HepG2 (cell line): Measurements from ENCODE around the gene PPM1H. TPM values are rescaled to one million over a fixed set of nuclear protein-coding genes. Genes with fewer than 3 reads are reported as not detected.

Experiments used
- ATAC-seq: fragments of 200-7000 bp; cut with Tn5 transposase; 3 replicates; pipeline ENCODE4 v1.9.1; 2020; ENCODE audit warnings: mild to moderate bottlenecking, moderate library complexity
- BruUV-seq: library from RNA; stranded (reverse); fragments of 400-500 nt; replicated peaks from 2 replicates; lab custom pipeline; 2021; lab: Mats Ljungman, UMichigan
- CTCF ChIA-PET: fragments of 300-600 bp; formaldehyde crosslinking; extraction: SDS; loops from one replicate; lab custom pipeline; 2021; ENCODE audit warnings: low total read pairs, inconsistent platforms, low intra/inter-chr PET ratio; lab: Yijun Ruan, JAX
- POLR2A ChIA-PET: fragments of 350-600 bp; sonication (Branson Sonifier 250); formaldehyde crosslinking; loops from one replicate; lab custom pipeline; 2020; ENCODE audit warnings: antibody characterized with exemption, inconsistent platforms; lab: Yijun Ruan, JAX
- DNase-seq: peaks from one replicate; pipeline ENCODE4 v3.0.0-alpha.2; 2015; ENCODE audit warnings: low spot score
- FAIRE-seq: peaks from 3 replicates; lab custom pipeline; 2011; peaks lifted over from hg19 to GRCh38; lab: Jason Lieb, UNC
- H2AFZ ChIP-seq: one replicate; pipeline ENCODE4 v1.6.1; 2011; ENCODE audit warnings: low read length, inconsistent platforms
- H3K27ac ChIP-seq: fragments of 300-600 bp; 3 replicates; pipeline ENCODE4 v1.8.0; 2011; ENCODE audit warnings: mixed run types, mild to moderate bottlenecking, mixed read lengths, low read length, inconsistent platforms; ENCODE audit not compliant: insufficient read depth; ENCODE audit errors: extremely low read length
- H3K27me3 ChIP-seq, 2 experiments: fragments of 200-600 bp in 1 of 2; 2 replicates in 1 of 2; 3 replicates in 1 of 2; pipeline versions ENCODE4 v1.6.0 to v1.8.0; 2011; ENCODE audit warnings: low read length in 2 of 2, mild to moderate bottlenecking in 2 of 2, moderate library complexity in 2 of 2, inconsistent platforms in 1 of 2; ENCODE audit not compliant: insufficient read depth in 2 of 2, control insufficient read depth in 1 of 2
- H3K36me3 ChIP-seq, 2 experiments: fragments of 200-600 bp in 1 of 2; replicated peaks in 1 of 2; 2 replicates in 1 of 2; 3 replicates in 1 of 2; pipeline versions ENCODE4 v1.5.1 to v1.8.0; 2011; ENCODE audit warnings: low read length in 2 of 2, inconsistent platforms in 1 of 2; ENCODE audit not compliant: insufficient read depth in 2 of 2, control insufficient read depth in 1 of 2
- H3K4me1 ChIP-seq: 2 replicates; pipeline ENCODE4 v1.5.1; 2012; ENCODE audit warnings: low read length, inconsistent platforms; ENCODE audit not compliant: insufficient read depth
- H3K4me2 ChIP-seq: 2 replicates; pipeline ENCODE4 v1.6.0; 2011; ENCODE audit warnings: low read depth, low read length, inconsistent platforms
- H3K4me3 ChIP-seq, 3 experiments: fragments of 200-600 bp in 1 of 3; sonication (generic), shearing (Covaris generic) in 1 of 3; replicated peaks in 1 of 3; 2 replicates each; pipeline ENCODE4 v1.5.1; 2011 to 2016; ENCODE audit warnings: low read length in 3 of 3, inconsistent platforms in 2 of 3, low read depth in 2 of 3, mild to moderate bottlenecking in 2 of 3, control low read depth in 1 of 3, mixed read lengths in 1 of 3; ENCODE audit not compliant: insufficient read depth in 1 of 3
- H3K79me2 ChIP-seq: one replicate; pipeline ENCODE4 v1.6.1; 2011; ENCODE audit warnings: low read length, inconsistent platforms; ENCODE audit not compliant: insufficient read depth
- H3K9ac ChIP-seq: 2 replicates; pipeline ENCODE4 v1.6.0; 2011; ENCODE audit warnings: mild to moderate bottlenecking, low read depth, low read length, inconsistent platforms; ENCODE audit not compliant: insufficient read depth
- H3K9me3 ChIP-seq: 2 replicates; pipeline ENCODE4 v1.5.1; 2012; ENCODE audit warnings: mild to moderate bottlenecking, low read length
- H4K20me1 ChIP-seq: 2 replicates; pipeline ENCODE4 v1.6.0; 2011; ENCODE audit warnings: inconsistent platforms, mild to moderate bottlenecking, low read length, moderate library complexity; ENCODE audit not compliant: insufficient read depth
- FOXC1 ChIP-seq: sonication (generic); formaldehyde crosslinking; IDR thresholded peaks from 2 replicates; pipeline ENCODE4 v1.8.0; 2022; ENCODE audit warnings: mild to moderate bottlenecking, missing genetic modification reagents, borderline replicate concordance
- HNF4A ChIP-seq: sonication (generic); formaldehyde crosslinking; IDR thresholded peaks from 2 replicates; pipeline ENCODE4 v1.4.0; 2020; ENCODE audit warnings: missing genetic modification reagents
- JUN ChIP-seq: sonication (generic); formaldehyde crosslinking; IDR thresholded peaks from 2 replicates; pipeline ENCODE4 v1.4.0; 2020; ENCODE audit warnings: mild to moderate bottlenecking, missing genetic modification reagents
- PPARG ChIP-seq: conservative IDR thresholded peaks from 2 replicates; pipeline ENCODE4 v1.6.1; 2016; ENCODE audit warnings: missing biosample characterization, missing genetic modification reagents
- STAT5B ChIP-seq: sonication (generic); formaldehyde crosslinking; IDR thresholded peaks from 2 replicates; pipeline ENCODE4 v1.4.0; 2020; ENCODE audit warnings: missing genetic modification reagents
- ZFAT ChIP-seq: sonication (generic); formaldehyde crosslinking; conservative IDR thresholded peaks from 2 replicates; pipeline ENCODE4 v1.8.1; 2023; ENCODE audit warnings: missing genetic modification reagents, inconsistent platforms
- ZGPAT ChIP-seq: IDR thresholded peaks from 2 replicates; pipeline ENCODE4 v1.6.1; 2016; ENCODE audit warnings: mild to moderate bottlenecking
- ZMYM4 ChIP-seq: sonication (generic); formaldehyde crosslinking; IDR thresholded peaks from 2 replicates; pipeline ENCODE4 v1.8.1; 2023; ENCODE audit warnings: mild to moderate bottlenecking, missing genetic modification reagents
- ZNF33B ChIP-seq: sonication (generic); formaldehyde crosslinking; IDR thresholded peaks from 2 replicates; pipeline ENCODE4 v1.5.1; 2020; ENCODE audit warnings: mild to moderate bottlenecking, missing genetic modification reagents
- ZNF343 ChIP-seq: sonication (generic); formaldehyde crosslinking; IDR thresholded peaks from 2 replicates; pipeline ENCODE4 v1.4.0; 2020; ENCODE audit warnings: mild to moderate bottlenecking, missing genetic modification reagents
- ZSCAN30 ChIP-seq: sonication (generic); formaldehyde crosslinking; IDR thresholded peaks from 2 replicates; pipeline ENCODE4 v1.5.0; 2020; ENCODE audit warnings: mild to moderate bottlenecking, missing genetic modification reagents
- WGBS: methylation state at CpG from one replicate; pipeline ENCODE4 v1.1.6; 2017; ENCODE audit warnings: low lambda C conversion rate; 5-methylcytosine and 5-hydroxymethylcytosine counted together
- in situ Hi-C: cut with HindIII; loops from 2 replicates; pipeline ENCODE4 v1.10.0; 2017; ENCODE audit warnings: low pct_unique_long_range_greater_than_20kb; ENCODE audit not compliant: extremely low pct_ligation_motif_present
- intact Hi-C: fragments of 100-400 bp; cut with micrococcal nuclease; formaldehyde crosslinking; loops from one replicate; pipeline ENCODE4 v1.10.0; 2022; ENCODE audit not compliant: unreplicated experiment
- polyA plus RNA-seq, 8 experiments: library from polyadenylated mRNA; depleted of rRNA in 3 of 8; stranded (reverse) in 7 of 8; unstranded in 1 of 8; fragments of >200 nt; fragmentation: Illumina TruSeq in 4 of 8; extraction: Trizol in 4 of 8; gene quantifications; 2 replicates each; pipeline versions ENCODE4 v1.2.1 to v1.2.3, GENCODE V29; 2011 to 2016; ENCODE audit warnings: low read depth in 4 of 8, missing spikeins in 1 of 8, mixed read lengths in 1 of 8; ENCODE audit not compliant: insufficient read depth in 1 of 8
- total RNA-seq, 5 experiments: library from RNA; depleted of rRNA; stranded (reverse); fragments of >200 nt; fragmentation: Illumina TruSeq; extraction: Trizol; gene quantifications; 2 replicates each; pipeline ENCODE4 v1.2.3, GENCODE V29; 2016; ENCODE audit warnings: low read depth in 1 of 5
- TF ChIP-seq, protein P1 (sequence below): sonication (generic); formaldehyde crosslinking; IDR thresholded peaks from 2 replicates; pipeline ENCODE4 v1.9.0; 2022; ENCODE audit warnings: missing genetic modification reagents, mild to moderate bottlenecking, borderline replicate concordance
- TF ChIP-seq, protein P2 (sequence below): sonication (generic); formaldehyde crosslinking; conservative IDR thresholded peaks from 2 replicates; pipeline ENCODE4 v1.8.0; 2022; ENCODE audit warnings: missing genetic modification reagents
- TF ChIP-seq, protein P3 (sequence below): fragments of 450-650 bp; IDR thresholded peaks from 2 replicates; pipeline ENCODE4 v1.6.1; 2017

The PPM1H gene
- total and polyA plus RNA-seq, 2 of the 13 experiments (the other 11 are each of a cell fraction or from before 2014, with no cell fraction given): 29.1 to 38.1 TPM

GRCh38 chr12:62933602-62934238 lies 1.2 kb downstream of the PPM1H start (continued):
- 0 out of 2 replicates have a peak, but pooled peaks have one; percentile 2 for TF ChIP-seq ZGPAT (CRISPR knock-in tag)

GRCh38 chr12:62933220-62933601 lies 1.7 kb downstream of the PPM1H start:
- in situ Hi-C loops: no loop called here
- TF ChIP-seq ZFAT (CRISPR knock-in tag) (no peak), FOXC1 (CRISPR knock-in tag) (0 out of 2 replicates have a peak, but pooled peaks have one; percentile 59), PPARG (no peak), ZNF343 (CRISPR knock-in tag) (no peak), HNF4A (CRISPR knock-in tag) (no peak), ZMYM4 (CRISPR knock-in tag) (peak; percentile 37; the same call in 1 of the 2 replicates), ZSCAN30 (CRISPR knock-in tag) (no peak), JUN (CRISPR knock-in tag) (no peak), STAT5B (no peak), ZNF33B (CRISPR knock-in tag) (no peak)
- TF ChIP-seq, protein P1, sequence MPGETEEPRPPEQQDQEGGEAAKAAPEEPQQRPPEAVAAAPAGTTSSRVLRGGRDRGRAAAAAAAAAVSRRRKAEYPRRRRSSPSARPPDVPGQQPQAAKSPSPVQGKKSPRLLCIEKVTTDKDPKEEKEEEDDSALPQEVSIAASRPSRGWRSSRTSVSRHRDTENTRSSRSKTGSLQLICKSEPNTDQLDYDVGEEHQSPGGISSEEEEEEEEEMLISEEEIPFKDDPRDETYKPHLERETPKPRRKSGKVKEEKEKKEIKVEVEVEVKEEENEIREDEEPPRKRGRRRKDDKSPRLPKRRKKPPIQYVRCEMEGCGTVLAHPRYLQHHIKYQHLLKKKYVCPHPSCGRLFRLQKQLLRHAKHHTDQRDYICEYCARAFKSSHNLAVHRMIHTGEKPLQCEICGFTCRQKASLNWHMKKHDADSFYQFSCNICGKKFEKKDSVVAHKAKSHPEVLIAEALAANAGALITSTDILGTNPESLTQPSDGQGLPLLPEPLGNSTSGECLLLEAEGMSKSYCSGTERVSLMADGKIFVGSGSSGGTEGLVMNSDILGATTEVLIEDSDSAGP (CRISPR knock-in tag): peak; percentile 93
- TF ChIP-seq, protein P2, sequence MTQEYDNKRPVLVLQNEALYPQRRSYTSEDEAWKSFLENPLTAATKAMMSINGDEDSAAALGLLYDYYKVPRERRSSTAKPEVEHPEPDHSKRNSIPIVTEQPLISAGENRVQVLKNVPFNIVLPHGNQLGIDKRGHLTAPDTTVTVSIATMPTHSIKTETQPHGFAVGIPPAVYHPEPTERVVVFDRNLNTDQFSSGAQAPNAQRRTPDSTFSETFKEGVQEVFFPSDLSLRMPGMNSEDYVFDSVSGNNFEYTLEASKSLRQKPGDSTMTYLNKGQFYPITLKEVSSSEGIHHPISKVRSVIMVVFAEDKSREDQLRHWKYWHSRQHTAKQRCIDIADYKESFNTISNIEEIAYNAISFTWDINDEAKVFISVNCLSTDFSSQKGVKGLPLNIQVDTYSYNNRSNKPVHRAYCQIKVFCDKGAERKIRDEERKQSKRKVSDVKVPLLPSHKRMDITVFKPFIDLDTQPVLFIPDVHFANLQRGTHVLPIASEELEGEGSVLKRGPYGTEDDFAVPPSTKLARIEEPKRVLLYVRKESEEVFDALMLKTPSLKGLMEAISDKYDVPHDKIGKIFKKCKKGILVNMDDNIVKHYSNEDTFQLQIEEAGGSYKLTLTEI (CRISPR knock-in tag): no peak
- TF ChIP-seq, protein P3, sequence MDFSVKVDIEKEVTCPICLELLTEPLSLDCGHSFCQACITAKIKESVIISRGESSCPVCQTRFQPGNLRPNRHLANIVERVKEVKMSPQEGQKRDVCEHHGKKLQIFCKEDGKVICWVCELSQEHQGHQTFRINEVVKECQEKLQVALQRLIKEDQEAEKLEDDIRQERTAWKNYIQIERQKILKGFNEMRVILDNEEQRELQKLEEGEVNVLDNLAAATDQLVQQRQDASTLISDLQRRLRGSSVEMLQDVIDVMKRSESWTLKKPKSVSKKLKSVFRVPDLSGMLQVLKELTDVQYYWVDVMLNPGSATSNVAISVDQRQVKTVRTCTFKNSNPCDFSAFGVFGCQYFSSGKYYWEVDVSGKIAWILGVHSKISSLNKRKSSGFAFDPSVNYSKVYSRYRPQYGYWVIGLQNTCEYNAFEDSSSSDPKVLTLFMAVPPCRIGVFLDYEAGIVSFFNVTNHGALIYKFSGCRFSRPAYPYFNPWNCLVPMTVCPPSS: no peak

More at GRCh38 chr12:62933220-62933601, 1.7 kb downstream of the PPM1H start:
- peaks cover 14% of the 10 kb centered on the region for H4K20me1 ChIP-seq
- POLR2A ChIA-PET: interaction anchor here (0.7 to 3.1 kb wide), 7 partner anchors 22 to 674 kb away, joined by 3 to 27 read pairs (median 4); partner anchors contain the start of gene MON2
- CTCF ChIA-PET: no interaction called here
- H3K27me3 ChIP-seq: no peaks in the 10 kb centered on the region; a peak in 1 of 5 replicates
- no peaks in the 10 kb centered on the region for H3K9me3 ChIP-seq
- peak overlapping the region; percentile 74 for H3K27ac ChIP-seq
- H3K9ac ChIP-seq: peak overlapping the region; percentile 87
- intact Hi-C loops: loop anchor here (5.0 kb wide), 1 partner anchor 91 kb away; no protein-coding TSS in a partner anchor
- BruUV-seq: TSS peak; percentile 42
- no peak overlapping the region for H2AFZ ChIP-seq
- ATAC-seq (peak; percentile 56), DNase-seq (peak; percentile 52), FAIRE-seq (peak; percentile 51)
- peaks cover 66% of the 10 kb centered on the region for H3K79me2 ChIP-seq
- peaks cover 61% of the 10 kb centered on the region for H3K4me1 ChIP-seq
- H3K36me3 ChIP-seq: no peaks in the 10 kb centered on the region; a peak in 1 of 5 replicates
- H3K4me2 ChIP-seq: peak overlapping the region; percentile 87
- WGBS: 4% methylated on average over 15 of the region's 15 CpGs
- H3K4me3 ChIP-seq: peak overlapping the region; percentile 90 to 97 (median 97)
